CD8-positive, alpha-beta memory T cell (primary cell): ENCODE results near the gene FBN2. TPM values are rescaled to one million over a fixed set of nuclear protein-coding genes. Genes with fewer than 3 reads are reported as not detected.

Experiments
- CTCF ChIA-PET: fragments of 350-600 bp; sonication (Branson Sonifier 250); formaldehyde crosslinking; loops from one replicate; lab custom pipeline; 2021; ENCODE audit warnings: antibody characterized with exemption; lab: Charles Lee
- POLR2A ChIA-PET: fragments of 350-600 bp; sonication (Branson Sonifier 250); formaldehyde crosslinking; loops from one replicate; lab custom pipeline; 2021; ENCODE audit warnings: antibody characterized with exemption; lab: Charles Lee
- DNase-seq, 5 donors: peaks; one replicate each; pipeline versions ENCODE4 v3.0.0 to v3.0.0-alpha.2; 2020 to 2022; ENCODE audit warnings: mixed read lengths in 1 of 5
- H3K27ac ChIP-seq: one replicate; pipeline ENCODE4 v1.7.0; 2013; ENCODE audit warnings: low read depth, mild to moderate bottlenecking, low read length, moderate library complexity
- H3K27me3 ChIP-seq: 2 replicates; pipeline ENCODE4 v1.7.0; 2013; ENCODE audit warnings: low read length, mild to moderate bottlenecking; ENCODE audit not compliant: insufficient read depth, poor library complexity, severe bottlenecking
- H3K36me3 ChIP-seq: 2 replicates; pipeline ENCODE4 v1.7.0; 2013; ENCODE audit warnings: mild to moderate bottlenecking, low read length, moderate library complexity; ENCODE audit not compliant: insufficient read depth
- H3K4me1 ChIP-seq: 2 replicates; pipeline ENCODE4 v1.7.0; 2013; ENCODE audit warnings: mild to moderate bottlenecking, low read length, moderate library complexity; ENCODE audit not compliant: insufficient read depth
- H3K4me3 ChIP-seq: 2 replicates; pipeline ENCODE4 v1.7.0; 2013; ENCODE audit warnings: mild to moderate bottlenecking, low read length
- H3K9me3 ChIP-seq: 2 replicates; pipeline ENCODE4 v1.7.0; 2013; ENCODE audit warnings: mild to moderate bottlenecking, low read length
- H3K27ac Mint-ChIP-seq, 8 donors: one replicate each; pipeline ENCODE4 v1.8.0; 2020 to 2021; ENCODE audit warnings: mixed read lengths in 8 of 8, mild to moderate bottlenecking in 6 of 8, inconsistent platforms in 3 of 8, moderate library complexity in 3 of 8
- H3K27me3 Mint-ChIP-seq, 2 donors: one replicate each; pipeline ENCODE4 v1.8.0; 2020 to 2021; ENCODE audit warnings: mixed read lengths in 2 of 2, mild to moderate bottlenecking in 1 of 2, moderate library complexity in 1 of 2
- H3K36me3 Mint-ChIP-seq, 3 donors: one replicate each; pipeline ENCODE4 v1.8.0; 2020 to 2021; ENCODE audit warnings: mixed read lengths in 3 of 3, inconsistent platforms in 1 of 3, mild to moderate bottlenecking in 1 of 3
- H3K4me1 Mint-ChIP-seq, 3 donors: one replicate each; pipeline ENCODE4 v1.8.0; 2020 to 2021; ENCODE audit warnings: mixed read lengths in 3 of 3, inconsistent platforms in 1 of 3, mild to moderate bottlenecking in 1 of 3
- H3K4me3 Mint-ChIP-seq, 7 donors: one replicate each; pipeline ENCODE4 v1.8.0; 2020 to 2021; ENCODE audit warnings: mixed read lengths in 7 of 7, mild to moderate bottlenecking in 6 of 7, moderate library complexity in 4 of 7, inconsistent platforms in 2 of 7
- H3K9me3 Mint-ChIP-seq, 5 donors: one replicate each; pipeline ENCODE4 v1.8.0; 2020 to 2022; ENCODE audit warnings: mixed read lengths in 5 of 5, mild to moderate bottlenecking in 3 of 5, moderate library complexity in 2 of 5, inconsistent platforms in 1 of 5
- polyA plus RNA-seq: library from polyadenylated mRNA; unstranded; fragments of 300-500 nt; fragmentation: Illumina TruSeq; gene quantifications from one replicate; pipeline ENCODE4 v1.2.3, GENCODE V29; 2021
- total RNA-seq, 2 experiments: library from RNA; stranded (reverse); gene quantifications; one replicate each; pipeline ENCODE4 v1.2.3, GENCODE V29; 2021

FBN2 gene
- total and polyA plus RNA-seq, 3 experiments from 2014 or later: 0.09 to 0.20 TPM; not detected in 1

GRCh38 chr5:128483738-128484137, 54.3 kb downstream of the FBN2 start:
- ChIA-PET POLR2A (no interaction called here), CTCF (no interaction called here)
- H3K27me3 Mint-ChIP-seq: no peaks in the 10 kb centered on the region
- H3K4me1 ChIP-seq: no peaks in the 10 kb centered on the region
- peaks cover 0 to 13% (median 0%) of the 10 kb centered on the region in 5 donors for H3K9me3 Mint-ChIP-seq
- no peak for DNase-seq
- no peaks in the 10 kb centered on the region for H3K4me1 Mint-ChIP-seq
- no peak overlapping the region for H3K4me3 Mint-ChIP-seq
- H3K9me3 ChIP-seq: no peaks in the 10 kb centered on the region
- H3K27ac Mint-ChIP-seq: no peak overlapping the region
- no peaks in the 10 kb centered on the region for H3K36me3 Mint-ChIP-seq
- H3K27me3 ChIP-seq: no peaks in the 10 kb centered on the region
- H3K4me3 ChIP-seq: no peak overlapping the region
- no peaks in the 10 kb centered on the region for H3K36me3 ChIP-seq
- H3K27ac ChIP-seq: no peak overlapping the region

GRCh38 chr5:128480906-128481633, 57.0 kb downstream of the FBN2 start:
- Mint-ChIP-seq H3K9me3 (peaks cover 0 to 5% (median 0%) of the 10 kb centered on the region in 5 donors), H3K36me3 (no peaks in the 10 kb centered on the region), H3K27me3 (no peaks in the 10 kb centered on the region), H3K27ac (no peak overlapping the region), H3K4me3 (no peak overlapping the region), H3K4me1 (no peaks in the 10 kb centered on the region)
- Histone ChIP-seq H3K4me1 (no peaks in the 10 kb centered on the region), H3K36me3 (no peaks in the 10 kb centered on the region), H3K27me3 (no peaks in the 10 kb centered on the region), H3K9me3 (no peaks in the 10 kb centered on the region), H3K27ac (no peak overlapping the region), H3K4me3 (no peak overlapping the region)
- CTCF ChIA-PET: no interaction called here
- no peak for DNase-seq
- POLR2A ChIA-PET: no interaction called here

GRCh38 chr5:128480158-128480557, 57.9 kb downstream of the FBN2 start:
- no peak for DNase-seq
- no peaks in the 10 kb centered on the region for H3K27me3 ChIP-seq
- Mint-ChIP-seq H3K4me1 (no peaks in the 10 kb centered on the region), H3K27ac (no peak overlapping the region), H3K9me3 (peaks cover 0 to 3% (median 0%) of the 10 kb centered on the region in 5 donors), H3K36me3 (no peaks in the 10 kb centered on the region), H3K27me3 (no peaks in the 10 kb centered on the region), H3K4me3 (no peak overlapping the region)
- POLR2A ChIA-PET: no interaction called here
- no peaks in the 10 kb centered on the region for H3K36me3 ChIP-seq
- no peak overlapping the region for H3K4me3 ChIP-seq
- no peaks in the 10 kb centered on the region for H3K4me1 ChIP-seq
- CTCF ChIA-PET: no interaction called here
- no peaks in the 10 kb centered on the region for H3K9me3 ChIP-seq
- no peak overlapping the region for H3K27ac ChIP-seq

GRCh38 chr5:128478386-128479368, 59.4 kb downstream of the FBN2 start:
- Histone ChIP-seq H3K9me3 (no peaks in the 10 kb centered on the region), H3K36me3 (no peaks in the 10 kb centered on the region), H3K4me3 (no peak overlapping the region), H3K4me1 (no peaks in the 10 kb centered on the region), H3K27ac (no peak overlapping the region), H3K27me3 (no peaks in the 10 kb centered on the region)
- no peaks in the 10 kb centered on the region for H3K27me3 Mint-ChIP-seq
- H3K4me3 Mint-ChIP-seq: no peak overlapping the region
- ChIA-PET POLR2A (no interaction called here), CTCF (no interaction called here)
- no peaks in the 10 kb centered on the region for H3K36me3 Mint-ChIP-seq
- no peaks in the 10 kb centered on the region for H3K4me1 Mint-ChIP-seq
- no peak for DNase-seq
- no peak overlapping the region for H3K27ac Mint-ChIP-seq
- peaks cover 0 to 3% (median 2%) of the 10 kb centered on the region in 5 donors for H3K9me3 Mint-ChIP-seq

GRCh38 chr5:128477944-128478343, 60.1 kb downstream of the FBN2 start:
- no peak overlapping the region for H3K4me3 Mint-ChIP-seq
- H3K27ac Mint-ChIP-seq: no peak overlapping the region
- CTCF ChIA-PET: no interaction called here

GRCh38 chr5:128475693-128476092, 62.4 kb downstream of the FBN2 start:
- Mint-ChIP-seq H3K27me3 (no peaks in the 10 kb centered on the region), H3K9me3 (peaks cover 0 to 2% (median 0%) of the 10 kb centered on the region in 5 donors), H3K36me3 (no peaks in the 10 kb centered on the region), H3K4me3 (no peak overlapping the region), H3K4me1 (no peaks in the 10 kb centered on the region), H3K27ac (no peak overlapping the region)
- H3K27me3 ChIP-seq: no peaks in the 10 kb centered on the region
- no peak overlapping the region for H3K4me3 ChIP-seq
- H3K27ac ChIP-seq: no peak overlapping the region
- H3K36me3 ChIP-seq: no peaks in the 10 kb centered on the region
- CTCF ChIA-PET: no interaction called here
- no peaks in the 10 kb centered on the region for H3K4me1 ChIP-seq
- H3K9me3 ChIP-seq: no peaks in the 10 kb centered on the region
- DNase-seq: no peak
- POLR2A ChIA-PET: no interaction called here

More at GRCh38 chr5:128477944-128478343, 60.1 kb downstream of the FBN2 start:
- POLR2A ChIA-PET: no interaction called here
- H3K4me3 ChIP-seq: no peak overlapping the region
- no peaks in the 10 kb centered on the region for H3K27me3 Mint-ChIP-seq
- no peaks in the 10 kb centered on the region for H3K27me3 ChIP-seq
- no peaks in the 10 kb centered on the region for H3K9me3 ChIP-seq
- no peaks in the 10 kb centered on the region for H3K36me3 Mint-ChIP-seq
- H3K27ac ChIP-seq: no peak overlapping the region
- H3K4me1 ChIP-seq: no peaks in the 10 kb centered on the region
- peaks cover 0 to 3% (median 2%) of the 10 kb centered on the region in 5 donors for H3K9me3 Mint-ChIP-seq
- no peak for DNase-seq
- no peaks in the 10 kb centered on the region for H3K36me3 ChIP-seq
- no peaks in the 10 kb centered on the region for H3K4me1 Mint-ChIP-seq

GRCh38 chr5:128472919-128473318, 65.1 kb downstream of the FBN2 start:
- H3K9me3 Mint-ChIP-seq: peaks cover 0 to 8% (median 3%) of the 10 kb centered on the region in 5 donors
- no peaks in the 10 kb centered on the region for H3K4me1 Mint-ChIP-seq
- H3K36me3 Mint-ChIP-seq: no peaks in the 10 kb centered on the region
- Histone ChIP-seq H3K36me3 (no peaks in the 10 kb centered on the region), H3K4me3 (no peak overlapping the region), H3K4me1 (no peaks in the 10 kb centered on the region), H3K27me3 (no peaks in the 10 kb centered on the region), H3K27ac (no peak overlapping the region), H3K9me3 (no peaks in the 10 kb centered on the region)
- ChIA-PET POLR2A (no interaction called here), CTCF (no interaction called here)
- H3K27me3 Mint-ChIP-seq: no peaks in the 10 kb centered on the region
- no peak overlapping the region for H3K27ac Mint-ChIP-seq
- H3K4me3 Mint-ChIP-seq: no peak overlapping the region
- no peak for DNase-seq

- no peak overlapping the region for H3K4me3 ChIP-seq
- Mint-ChIP-seq H3K36me3 (no peaks in the 10 kb centered on the region), H3K4me3 (no peak overlapping the region), H3K9me3 (peaks cover 0 to 8% (median 3%) of the 10 kb centered on the region in 5 donors), H3K27ac (no peak overlapping the region), H3K4me1 (no peaks in the 10 kb centered on the region), H3K27me3 (no peaks in the 10 kb centered on the region)
- ChIA-PET POLR2A (no interaction called here), CTCF (no interaction called here)
- H3K27me3 ChIP-seq: no peaks in the 10 kb centered on the region
- H3K27ac ChIP-seq: no peak overlapping the region
- no peaks in the 10 kb centered on the region for H3K4me1 ChIP-seq
- H3K36me3 ChIP-seq: no peaks in the 10 kb centered on the region
- no peak for DNase-seq
- no peaks in the 10 kb centered on the region for H3K9me3 ChIP-seq
Measured at GRCh38 chr5:128472036-128472435, 66.0 kb downstream of the FBN2 start.
